RCC 7860 (cell line): ENCODE data around the gene SPACA7.
"Not testable (repeated sequence)": the region's sequence is repeated elsewhere in the genome, so short reads cannot be mapped to it uniquely, and the experiment has no call there.

Experiments
- DNase-seq: peaks from one replicate; pipeline ENCODE4 v3.0.0-alpha.2; 2015; ENCODE audit warnings: low spot score
- FAIRE-seq: peaks from 2 replicates; lab custom pipeline; 2012; peaks lifted over from hg19 to GRCh38; lab: Jason Lieb, UNC

The SPACA7 gene

GRCh38 chr13:112349681-112350080, 26.5 kb upstream of the SPACA7 start:
- DNase-seq (no peak), FAIRE-seq (no peak)

GRCh38 chr13:112350300-112350699, 25.9 kb upstream of the SPACA7 start:
- FAIRE-seq: no peak
- no peak for DNase-seq

- FAIRE-seq: no peak
- no peak for DNase-seq
Measured at GRCh38 chr13:112351825-112352224, 24.3 kb upstream of the SPACA7 start.

- FAIRE-seq: no peak
- no peak for DNase-seq
Measured at GRCh38 chr13:112353856-112354255, 22.3 kb upstream of the SPACA7 start.

- DNase-seq: no peak
- no peak for FAIRE-seq
Measured at GRCh38 chr13:112354330-112355273, 21.6 kb upstream of the SPACA7 start.

- no peak for DNase-seq
- FAIRE-seq: no peak
Measured at GRCh38 chr13:112355274-112355838, 20.8 kb upstream of the SPACA7 start.

- no peak for DNase-seq
- no peak for FAIRE-seq
Measured at GRCh38 chr13:112356190-112356589, 20.0 kb upstream of the SPACA7 start.

GRCh38 chr13:112358156-112358555, 18.0 kb upstream of the SPACA7 start:
- no peak for DNase-seq
- FAIRE-seq: no peak

- DNase-seq (no peak), FAIRE-seq (no peak)
Measured at GRCh38 chr13:112362021-112362420, 14.1 kb upstream of the SPACA7 start.

- FAIRE-seq (no peak), DNase-seq (no peak)
Measured at GRCh38 chr13:112363867-112364528, 12.2 kb upstream of the SPACA7 start.

- no peak for FAIRE-seq
- DNase-seq: no peak
Measured at GRCh38 chr13:112366907-112367646, 9.1 kb upstream of the SPACA7 start.

GRCh38 chr13:112368883-112369282, 7.3 kb upstream of the SPACA7 start:
- DNase-seq (no peak), FAIRE-seq (no peak)

- no peak for DNase-seq
- no peak for FAIRE-seq
Measured at GRCh38 chr13:112370311-112370710, 5.8 kb upstream of the SPACA7 start.

- DNase-seq (no peak), FAIRE-seq (no peak)
Measured at GRCh38 chr13:112374271-112374670, 1.9 kb upstream of the SPACA7 start.

GRCh38 chr13:112391746-112392145, 15.6 kb downstream of the SPACA7 start:
- DNase-seq (no peak), FAIRE-seq (no peak)

- FAIRE-seq: no peak
Measured at GRCh38 chr13:112392719-112393118, 16.6 kb downstream of the SPACA7 start.

GRCh38 chr13:112395022-112395421, 18.9 kb downstream of the SPACA7 start:
- DNase-seq, FAIRE-seq: not testable (repeated sequence)

More at GRCh38 chr13:112392719-112393118, 16.6 kb downstream of the SPACA7 start:
- DNase-seq: no peak

- DNase-seq, FAIRE-seq: not testable (repeated sequence)
Measured at GRCh38 chr13:112395941-112396340, 19.8 kb downstream of the SPACA7 start.

- DNase-seq (no peak), FAIRE-seq (no peak)
Measured at GRCh38 chr13:112397108-112397507, 21.0 kb downstream of the SPACA7 start.

GRCh38 chr13:112398347-112398746, 22.2 kb downstream of the SPACA7 start:
- DNase-seq: not testable (repeated sequence)
- peak; percentile 85 for FAIRE-seq

GRCh38 chr13:112409828-112410227, 33.7 kb downstream of the SPACA7 start:
- not testable (repeated sequence) for FAIRE-seq, DNase-seq
